Body of pancreas (tissue), 4 donors: ENCODE data around the gene CYB561A3. TPM values are rescaled to one million over a fixed set of nuclear protein-coding genes. Genes with fewer than 3 reads are reported as not detected.

Experiments used
- ATAC-seq: fragments of 150-250 bp; one replicate; pipeline ENCODE4 v1.9.1; 2016
- DNase-seq, 4 donors: peaks; one replicate each; pipeline ENCODE4 v3.0.0-alpha.2; 2019
- H3K27ac ChIP-seq, 4 donors: fragments of 200-600 bp; sonication (generic); 1 replicate in 3 of 4; 2 replicates in 1 of 4; pipeline versions ENCODE4 v1.5.1 to v1.6.1; 2016 to 2019; ENCODE audit warnings: mild to moderate bottlenecking in 1 of 4, mixed read lengths in 1 of 4, moderate library complexity in 1 of 4
- H3K27me3 ChIP-seq, 2 donors: fragments of 200-600 bp; sonication (generic); one replicate each; pipeline ENCODE4 v1.6.0; 2016; ENCODE audit warnings: mild to moderate bottlenecking in 1 of 2
- H3K36me3 ChIP-seq, 2 donors: fragments of 200-600 bp; sonication (generic); replicated peaks in 1 of 2; 2 replicates each; pipeline ENCODE4 v1.5.1; 2016; ENCODE audit warnings: low read depth in 2 of 2; ENCODE audit not compliant: insufficient read depth in 1 of 2
- H3K4me1 ChIP-seq: fragments of 200-600 bp; sonication (generic); one replicate; pipeline ENCODE4 v1.6.0; 2016
- H3K4me3 ChIP-seq, 2 donors: fragments of 200-600 bp; sonication (generic); 1 replicate in 1 of 2; 2 replicates in 1 of 2; pipeline ENCODE4 v1.5.1; 2016 to 2019
- H3K9me3 ChIP-seq, 3 donors: fragments of 200-600 bp; sonication (generic); 1 replicate in 2 of 3; 2 replicates in 1 of 3; pipeline ENCODE4 v1.5.1; 2016
- CTCF ChIP-seq, 7 experiments: fragments of 450-650 bp in 4 of 7; fragments of 200-600 bp in 3 of 7; sonication (generic) in 3 of 7; IDR thresholded peaks; one replicate each; pipeline ENCODE4 v1.5.1; 2016 to 2019; ENCODE audit warnings: antibody characterized with exemption in 7 of 7
- POLR2A ChIP-seq, 3 donors: fragments of 450-650 bp; IDR thresholded peaks; one replicate each; pipeline ENCODE4 v1.6.1; 2016; ENCODE audit warnings: antibody characterized with exemption in 3 of 3, mild to moderate bottlenecking in 2 of 3
- WGBS, 2 donors: methylation state at CpG; one replicate each; pipeline ENCODE4 v1.1.5; 2017; 5-methylcytosine and 5-hydroxymethylcytosine counted together
- intact Hi-C: fragments of 100-400 bp; cut with DNase I; formaldehyde crosslinking; loops from one replicate; pipeline ENCODE4 v1.15.1; 2023
- total RNA-seq, 2 donors: library from RNA; depleted of rRNA; stranded (reverse); fragments of >200 nt; gene quantifications; one replicate each; pipeline ENCODE4 v1.1.0, GENCODE V29; 2016

The CYB561A3 gene
- total RNA-seq, 2 donors from 2014 or later, result 26.5 to 31.3 TPM

- H3K27ac ChIP-seq, result no peak overlapping the region
Measured at GRCh38 chr11:61342207-61342803, 19.4 kb downstream of the CYB561A3 start.

GRCh38 chr11:61341706-61342105 is 20.0 kb downstream of the CYB561A3 start:
- WGBS, 2 donors, result 91 to 100% methylated on average over 1 to 4 of the region's 4 CpGs
- ATAC-seq (no peak), DNase-seq (no peak)
- H3K9me3 ChIP-seq, result no peaks in the 10 kb centered on the region
- intact Hi-C loops, result loop anchor here (5.0 kb wide), 1 partner anchor 41 kb away; no protein-coding TSS in a partner anchor
- H3K4me3 ChIP-seq, result no peak overlapping the region
- H3K36me3 ChIP-seq, result peaks cover 0 to 5% of the 10 kb centered on the region in 2 donors
- no peak for TF ChIP-seq POLR2A (IDR thresholded peaks at IDR 0.05)
- no peak for TF ChIP-seq CTCF (IDR thresholded peaks at IDR 0.05)
- H3K27me3 ChIP-seq, result no peaks in the 10 kb centered on the region
- peaks cover 1% of the 10 kb centered on the region for H3K4me1 ChIP-seq
- H3K27ac ChIP-seq, result no peak overlapping the region

More at GRCh38 chr11:61342207-61342803, 19.4 kb downstream of the CYB561A3 start:
- intact Hi-C loops, result loop anchor here (5.0 kb wide), 1 partner anchor 40 kb away; no protein-coding TSS in a partner anchor
- no peak overlapping the region for H3K4me3 ChIP-seq
- no peaks in the 10 kb centered on the region for H3K4me1 ChIP-seq
- no peaks in the 10 kb centered on the region for H3K27me3 ChIP-seq
- no peaks in the 10 kb centered on the region for H3K9me3 ChIP-seq
- WGBS, 2 donors, result 75 to 88% methylated on average over 8 to 16 of the region's 20 CpGs
- DNase-seq, result no peak
- peaks cover 0 to 5% of the 10 kb centered on the region in 2 donors for H3K36me3 ChIP-seq
- TF ChIP-seq CTCF (IDR thresholded peaks at IDR 0.05), result no peak
- TF ChIP-seq POLR2A (IDR thresholded peaks at IDR 0.05), result no peak
- no peak for ATAC-seq

GRCh38 chr11:61340979-61341378 is 20.7 kb downstream of the CYB561A3 start:
- intact Hi-C loops, result loop anchor here (5.0 kb wide), 1 partner anchor 41 kb away; no protein-coding TSS in a partner anchor
- H3K27ac ChIP-seq, result no peak overlapping the region
- ATAC-seq, result no peak

GRCh38 chr11:61339490-61339878 is 22.2 kb downstream of the CYB561A3 start:
- DNase-seq, result no peak
- Histone ChIP-seq H3K4me3 (no peak overlapping the region), H3K27me3 (no peaks in the 10 kb centered on the region), H3K27ac (no peak overlapping the region), H3K36me3 (peaks cover 0 to 5% of the 10 kb centered on the region in 2 donors), H3K4me1 (peaks cover 24% of the 10 kb centered on the region), H3K9me3 (no peaks in the 10 kb centered on the region)
- TF ChIP-seq CTCF (IDR thresholded peaks at IDR 0.05), result no peak
- no peak for TF ChIP-seq POLR2A (IDR thresholded peaks at IDR 0.05)
- ATAC-seq, result no peak
- WGBS, 2 donors, result 87 to 88% methylated on average over 4 of the region's 4 CpGs
- intact Hi-C loops, result no loop called here

More at GRCh38 chr11:61340979-61341378, 20.7 kb downstream of the CYB561A3 start:
- no peak for TF ChIP-seq POLR2A (IDR thresholded peaks at IDR 0.05)
- no peak for TF ChIP-seq CTCF (IDR thresholded peaks at IDR 0.05)
- no peaks in the 10 kb centered on the region for H3K9me3 ChIP-seq
- 94% methylated on average over 2 of the region's 2 CpGs for WGBS, 2 donors
- H3K36me3 ChIP-seq, result peaks cover 0 to 5% of the 10 kb centered on the region in 2 donors
- no peak for DNase-seq
- no peaks in the 10 kb centered on the region for H3K27me3 ChIP-seq
- no peak overlapping the region for H3K4me3 ChIP-seq
- peaks cover 9% of the 10 kb centered on the region for H3K4me1 ChIP-seq
